Tibial artery (tissue), 4 donors: ENCODE results near the gene CATSPERB.

ENCODE experiments used
- DNase-seq, 2 donors: peaks; one replicate each; pipeline ENCODE4 v3.0.0-alpha.2; 2019
- H3K27ac ChIP-seq, 2 donors: fragments of 200-600 bp; sonication (generic) in 1 of 2; 1 replicate in 1 of 2; 2 replicates in 1 of 2; pipeline ENCODE4 v1.5.1; 2018 to 2019; ENCODE audit warnings: mild to moderate bottlenecking in 1 of 2
- H3K27me3 ChIP-seq, 2 donors: fragments of 200-600 bp; sonication (generic) in 1 of 2; one replicate each; pipeline versions ENCODE4 v1.5.1 to v1.6.0; 2016 to 2019
- H3K36me3 ChIP-seq, 3 donors: fragments of 200-600 bp; sonication (generic) in 2 of 3; one replicate each; pipeline ENCODE4 v1.5.1; 2016 to 2019; ENCODE audit warnings: mild to moderate bottlenecking in 2 of 3
- H3K4me1 ChIP-seq, 4 donors: fragments of 200-600 bp; sonication (generic) in 2 of 4; 1 replicate in 3 of 4; 2 replicates in 1 of 4; pipeline ENCODE4 v1.5.1; 2016 to 2019
- H3K4me3 ChIP-seq, 2 donors: fragments of 200-600 bp; sonication (generic) in 1 of 2; 1 replicate in 1 of 2; 2 replicates in 1 of 2; pipeline ENCODE4 v1.5.1; 2018 to 2019; ENCODE audit warnings: mild to moderate bottlenecking in 2 of 2
- H3K9me3 ChIP-seq, 3 donors: fragments of 200-600 bp; sonication (generic) in 1 of 3; one replicate each; pipeline ENCODE4 v1.5.1; 2016 to 2019
- intact Hi-C: fragments of 100-400 bp; cut with DNase I; formaldehyde crosslinking; loops from one replicate; pipeline ENCODE4 v1.15.0; 2023; ENCODE audit warnings: low total_unique reads
- TF ChIP-seq, protein P1 (sequence below), 2 experiments: fragments of 200-600 bp in 1 of 2; fragments of 450-650 bp in 1 of 2; IDR thresholded peaks; one replicate each; pipeline ENCODE4 v1.5.1; 2017 to 2019; ENCODE audit warnings: antibody characterized with exemption in 2 of 2, mild to moderate bottlenecking in 1 of 2, moderate library complexity in 1 of 2

Gene CATSPERB

DNA sequence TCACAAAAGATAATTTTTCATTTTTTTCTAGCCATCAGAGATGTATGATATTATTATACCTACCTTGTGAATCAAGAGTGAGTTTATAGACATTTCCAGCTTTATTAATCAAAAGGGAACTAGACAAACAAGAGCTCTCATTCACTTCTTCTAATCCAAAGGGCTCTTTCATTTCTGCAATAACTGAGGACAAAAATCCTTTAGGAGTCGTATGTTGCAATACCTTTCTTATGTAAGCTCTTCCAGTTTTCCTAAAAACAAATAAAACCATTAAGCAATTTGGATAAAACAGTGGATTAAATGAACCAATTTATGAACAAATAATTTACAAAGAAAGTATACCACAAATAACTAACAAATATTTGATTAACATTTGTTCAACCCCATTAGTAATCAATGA is 107.1 kb downstream of the CATSPERB start:
- no peak for DNase-seq
- no peaks in the 10 kb centered on the region for H3K36me3 ChIP-seq
- no peaks in the 10 kb centered on the region for H3K4me1 ChIP-seq
- no peaks in the 10 kb centered on the region for H3K9me3 ChIP-seq
- no peak overlapping the region for H3K27ac ChIP-seq
- H3K4me3 ChIP-seq = no peak overlapping the region
- TF ChIP-seq, protein P1, sequence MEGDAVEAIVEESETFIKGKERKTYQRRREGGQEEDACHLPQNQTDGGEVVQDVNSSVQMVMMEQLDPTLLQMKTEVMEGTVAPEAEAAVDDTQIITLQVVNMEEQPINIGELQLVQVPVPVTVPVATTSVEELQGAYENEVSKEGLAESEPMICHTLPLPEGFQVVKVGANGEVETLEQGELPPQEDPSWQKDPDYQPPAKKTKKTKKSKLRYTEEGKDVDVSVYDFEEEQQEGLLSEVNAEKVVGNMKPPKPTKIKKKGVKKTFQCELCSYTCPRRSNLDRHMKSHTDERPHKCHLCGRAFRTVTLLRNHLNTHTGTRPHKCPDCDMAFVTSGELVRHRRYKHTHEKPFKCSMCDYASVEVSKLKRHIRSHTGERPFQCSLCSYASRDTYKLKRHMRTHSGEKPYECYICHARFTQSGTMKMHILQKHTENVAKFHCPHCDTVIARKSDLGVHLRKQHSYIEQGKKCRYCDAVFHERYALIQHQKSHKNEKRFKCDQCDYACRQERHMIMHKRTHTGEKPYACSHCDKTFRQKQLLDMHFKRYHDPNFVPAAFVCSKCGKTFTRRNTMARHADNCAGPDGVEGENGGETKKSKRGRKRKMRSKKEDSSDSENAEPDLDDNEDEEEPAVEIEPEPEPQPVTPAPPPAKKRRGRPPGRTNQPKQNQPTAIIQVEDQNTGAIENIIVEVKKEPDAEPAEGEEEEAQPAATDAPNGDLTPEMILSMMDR (IDR thresholded peaks at IDR 0.05) = no peak
- H3K27me3 ChIP-seq = no peaks in the 10 kb centered on the region
- intact Hi-C loops = no loop called here

DNA sequence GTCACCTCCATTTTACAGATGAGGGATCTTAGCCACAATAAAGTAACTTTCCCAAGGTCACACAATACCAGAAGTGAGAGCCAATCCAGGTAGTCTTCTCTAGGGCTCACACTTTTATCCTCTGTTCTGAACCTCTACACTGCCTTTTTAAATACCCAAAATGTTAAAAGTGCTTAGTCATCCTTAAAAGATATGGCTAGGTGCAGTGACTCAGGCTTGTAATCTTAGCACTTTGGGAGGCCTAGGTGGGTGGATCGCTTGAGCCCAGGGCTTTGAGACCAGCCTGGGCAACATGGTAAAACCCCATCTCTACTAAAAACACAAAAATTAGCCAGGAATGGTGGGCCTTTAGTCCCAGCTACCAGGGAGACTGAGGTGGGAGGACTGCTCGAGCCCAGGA is 117.7 kb downstream of the CATSPERB start:
- TF ChIP-seq, protein P1 (IDR thresholded peaks at IDR 0.05) = no peak

DNA sequence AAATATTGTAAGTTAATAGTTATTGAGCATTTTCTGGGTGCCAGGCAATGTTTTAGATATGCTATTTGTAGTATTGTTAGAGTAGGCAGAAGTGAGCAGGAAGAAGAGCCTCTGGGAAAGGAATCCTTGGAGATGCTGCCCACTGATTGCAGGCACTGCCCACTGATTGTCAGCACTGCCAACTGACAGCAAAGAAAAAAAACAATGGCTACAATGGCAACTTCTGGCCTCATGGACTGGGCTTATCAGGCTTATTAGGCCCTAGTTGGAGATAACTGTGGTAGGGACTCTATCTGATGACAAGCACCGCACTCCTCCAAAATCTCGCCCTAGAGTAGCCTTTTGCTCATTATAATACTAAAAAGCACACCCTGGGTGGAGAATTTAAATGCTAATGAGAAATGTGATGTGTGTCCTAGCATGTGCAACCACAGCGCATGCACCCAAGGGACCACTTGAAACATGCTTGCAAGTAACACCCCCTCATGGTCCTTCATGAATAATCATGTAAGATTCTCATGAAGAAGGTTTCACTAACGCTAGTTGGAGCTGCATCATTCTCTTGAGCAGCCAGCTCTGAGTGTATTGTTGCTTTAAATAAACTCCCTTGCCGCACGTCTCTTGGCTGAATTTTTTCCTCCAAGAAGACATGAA is 118.3 kb downstream of the CATSPERB start:
- no peak overlapping the region for H3K27ac ChIP-seq
- TF ChIP-seq, protein P1 (IDR thresholded peaks at IDR 0.05) = no peak
- H3K36me3 ChIP-seq = no peaks in the 10 kb centered on the region
- H3K4me1 ChIP-seq = no peaks in the 10 kb centered on the region
- no peaks in the 10 kb centered on the region for H3K27me3 ChIP-seq
- intact Hi-C loops = no loop called here
- H3K4me3 ChIP-seq = no peak overlapping the region
- DNase-seq = no peak
- no peaks in the 10 kb centered on the region for H3K9me3 ChIP-seq

More for the DNA sequence above, 117.7 kb downstream of the CATSPERB start:
- no peak overlapping the region for H3K4me3 ChIP-seq
- no peaks in the 10 kb centered on the region for H3K36me3 ChIP-seq
- intact Hi-C loops = no loop called here
- H3K27ac ChIP-seq = no peak overlapping the region
- DNase-seq = no peak
- no peaks in the 10 kb centered on the region for H3K4me1 ChIP-seq
- H3K9me3 ChIP-seq = no peaks in the 10 kb centered on the region
- H3K27me3 ChIP-seq = no peaks in the 10 kb centered on the region

DNA sequence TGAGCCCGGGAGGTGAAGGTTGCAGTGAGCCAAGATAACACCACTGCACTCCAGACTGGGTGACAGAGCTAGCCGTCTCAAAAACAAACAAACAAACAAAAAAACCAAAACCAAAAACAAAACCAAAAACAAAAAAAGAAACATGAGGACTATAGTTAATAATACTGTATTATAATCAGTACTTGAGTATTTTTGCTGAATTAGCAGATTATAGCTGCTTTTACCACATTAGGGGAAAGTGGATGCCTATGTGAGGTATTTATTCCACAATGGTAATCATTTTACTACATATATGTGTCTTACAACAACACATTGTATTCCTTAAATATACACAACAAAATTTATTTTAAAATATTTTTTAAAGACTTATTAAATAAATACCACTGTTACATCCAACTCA is 120.4 kb downstream of the CATSPERB start:
- no peak overlapping the region for H3K4me3 ChIP-seq
- intact Hi-C loops = no loop called here
- no peaks in the 10 kb centered on the region for H3K36me3 ChIP-seq
- DNase-seq = no peak
- no peaks in the 10 kb centered on the region for H3K9me3 ChIP-seq
- H3K27me3 ChIP-seq = no peaks in the 10 kb centered on the region
- no peak overlapping the region for H3K27ac ChIP-seq
- TF ChIP-seq, protein P1 (IDR thresholded peaks at IDR 0.05) = no peak
- H3K4me1 ChIP-seq = no peaks in the 10 kb centered on the region

DNA sequence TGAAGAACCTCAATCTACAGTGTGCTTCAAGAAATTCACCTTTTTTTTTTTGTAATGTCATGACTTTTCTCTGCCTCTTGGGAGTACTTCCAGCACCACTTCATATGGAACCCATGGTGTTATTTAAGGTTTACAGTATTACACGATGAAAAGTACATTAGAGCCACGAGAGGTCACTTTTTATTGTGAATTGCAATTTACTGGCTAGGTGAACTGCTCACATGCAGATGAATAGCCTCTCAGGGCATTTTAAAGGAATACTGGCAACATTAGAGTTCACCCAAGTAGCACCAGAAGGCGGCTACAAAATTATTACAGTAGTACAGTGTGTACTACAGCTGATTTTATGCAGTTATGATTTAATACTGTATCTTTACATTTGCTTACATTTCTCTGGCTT is 122.7 kb downstream of the CATSPERB start:
- intact Hi-C loops = no loop called here
- TF ChIP-seq, protein P1 (IDR thresholded peaks at IDR 0.05) = no peak
- Histone ChIP-seq H3K4me1 (no peaks in the 10 kb centered on the region), H3K9me3 (no peaks in the 10 kb centered on the region), H3K4me3 (no peak overlapping the region), H3K27ac (no peak overlapping the region), H3K27me3 (no peaks in the 10 kb centered on the region), H3K36me3 (no peaks in the 10 kb centered on the region)
- DNase-seq = no peak
